ENCODE data around the gene ANTXR2. TPM values are rescaled to one million over a fixed set of nuclear protein-coding genes. Genes with fewer than 3 reads are reported as not detected.

The ANTXR2 gene
- total and polyA plus RNA-seq, 2 donors (not counting 3 experiments of a cell fraction or from before 2014, with no cell fraction given): 6.6 to 64.6 TPM

DNA sequence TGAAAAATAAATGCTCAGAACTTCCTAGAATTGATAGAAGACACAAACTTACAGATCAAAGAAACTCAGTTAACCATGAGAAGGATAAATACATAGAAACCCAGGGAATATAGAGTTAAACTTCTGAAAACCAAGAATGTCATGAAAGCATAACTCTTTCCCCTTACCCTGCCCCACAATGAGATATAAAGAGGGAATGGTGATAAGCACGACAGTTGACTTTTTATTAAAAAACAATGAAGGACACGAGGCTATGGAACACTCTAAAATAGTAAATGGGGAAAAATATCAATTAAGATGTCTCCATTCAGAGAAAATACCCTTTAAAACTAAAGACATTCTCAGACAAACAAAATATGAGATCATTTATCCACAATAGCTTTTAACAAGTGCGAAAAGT is 154.7 kb downstream of the ANTXR2 start:
- Histone ChIP-seq H3K4me2 (ENCODE audit: insufficient read depth, low read length) (no peak overlapping the region), H3K4me3 (replicated peaks in 1 of 3; ENCODE audit: insufficient read depth in 1 of 3, low read depth in 1 of 3, low read length in 3 of 3) (no peak overlapping the region), H3K9ac (replicated peaks; ENCODE audit: extremely low read depth, insufficient read depth, low read length) (no peak overlapping the region), H3K9me1 (replicated peaks; ENCODE audit: control insufficient read depth, extremely low read depth, insufficient read depth, low read length) (no peaks in the 10 kb centered on the region), H3K9me3 (replicated peaks; ENCODE audit: control insufficient read depth, insufficient read depth, low read length) (no peaks in the 10 kb centered on the region), H2AFZ (ENCODE audit: low read depth, low read length) (no peak overlapping the region), H3K79me2 (ENCODE audit: control insufficient read depth, insufficient read depth, low read length) (no peaks in the 10 kb centered on the region), H4K20me1 (replicated peaks; ENCODE audit: control insufficient read depth, extremely low read depth, insufficient read depth, low read length) (no peaks in the 10 kb centered on the region), H3K36me3 (ENCODE audit: control insufficient read depth in 2 of 2, extremely low read depth in 1 of 2, insufficient read depth in 2 of 2, low read length in 2 of 2) (no peaks in the 10 kb centered on the region), H3K27ac (ENCODE audit: insufficient read depth, low read depth, low read length) (no peak overlapping the region), H3K4me1 (ENCODE audit: control insufficient read depth, extremely low read depth, insufficient read depth, low read length) (no peaks in the 10 kb centered on the region), H3K27me3 (ENCODE audit: control insufficient read depth in 2 of 2, insufficient read depth in 2 of 2, low read length in 2 of 2) (no peaks in the 10 kb centered on the region)
- TF ChIP-seq, protein P1, sequence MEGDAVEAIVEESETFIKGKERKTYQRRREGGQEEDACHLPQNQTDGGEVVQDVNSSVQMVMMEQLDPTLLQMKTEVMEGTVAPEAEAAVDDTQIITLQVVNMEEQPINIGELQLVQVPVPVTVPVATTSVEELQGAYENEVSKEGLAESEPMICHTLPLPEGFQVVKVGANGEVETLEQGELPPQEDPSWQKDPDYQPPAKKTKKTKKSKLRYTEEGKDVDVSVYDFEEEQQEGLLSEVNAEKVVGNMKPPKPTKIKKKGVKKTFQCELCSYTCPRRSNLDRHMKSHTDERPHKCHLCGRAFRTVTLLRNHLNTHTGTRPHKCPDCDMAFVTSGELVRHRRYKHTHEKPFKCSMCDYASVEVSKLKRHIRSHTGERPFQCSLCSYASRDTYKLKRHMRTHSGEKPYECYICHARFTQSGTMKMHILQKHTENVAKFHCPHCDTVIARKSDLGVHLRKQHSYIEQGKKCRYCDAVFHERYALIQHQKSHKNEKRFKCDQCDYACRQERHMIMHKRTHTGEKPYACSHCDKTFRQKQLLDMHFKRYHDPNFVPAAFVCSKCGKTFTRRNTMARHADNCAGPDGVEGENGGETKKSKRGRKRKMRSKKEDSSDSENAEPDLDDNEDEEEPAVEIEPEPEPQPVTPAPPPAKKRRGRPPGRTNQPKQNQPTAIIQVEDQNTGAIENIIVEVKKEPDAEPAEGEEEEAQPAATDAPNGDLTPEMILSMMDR (IDR thresholded peaks at IDR 0.05; ENCODE audit: extremely low read depth in 1 of 2, insufficient read depth in 1 of 2, low read depth in 1 of 2, low read length in 2 of 2): no peak
- TF ChIP-seq POLR2AphosphoS5 (IDR thresholded peaks at IDR 0.05; ENCODE audit: insufficient read depth, low read depth, low read length) (no peak), GATA2 (IDR thresholded peaks at IDR 0.05; ENCODE audit: insufficient read depth, insufficient read length, low read depth, low read length) (no peak), MYC (IDR thresholded peaks at IDR 0.05; ENCODE audit: low read depth, low read length) (no peak), POLR2A (IDR thresholded peaks at IDR 0.05; ENCODE audit: low read depth, low read length) (no peak), EZH2 (IDR thresholded peaks at IDR 0.05; ENCODE audit: borderline replicate concordance, low read depth, low read length, severe bottlenecking) (no peak), FOS (IDR thresholded peaks at IDR 0.05; ENCODE audit: borderline replicate concordance, insufficient read depth, low read length) (no peak), JUN (IDR thresholded peaks at IDR 0.05; ENCODE audit: borderline replicate concordance, insufficient read depth, insufficient read length, low read depth) (no peak)
- TF ChIP-seq, protein P2, sequence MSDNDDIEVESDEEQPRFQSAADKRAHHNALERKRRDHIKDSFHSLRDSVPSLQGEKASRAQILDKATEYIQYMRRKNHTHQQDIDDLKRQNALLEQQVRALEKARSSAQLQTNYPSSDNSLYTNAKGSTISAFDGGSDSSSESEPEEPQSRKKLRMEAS (IDR thresholded peaks at IDR 0.05; ENCODE audit: insufficient read depth, insufficient read length): no peak
- dilution Hi-C loops (cut with MboI; ENCODE audit: extremely low pct_ligation_motif_present, low sequenced_read_pairs) (no loop called here), intact Hi-C loops (cut with micrococcal nuclease) (loop anchor here (5.0 kb wide), 3 partner anchors 209 to 966 kb away; no protein-coding TSS in a partner anchor)
- FAIRE-seq (no peak), DNase-seq (ENCODE audit: low read depth, low spot score) (no peak)
- ChIA-PET POLR2A (no interaction called here), CTCF (interaction anchor here (0.9 to 1.8 kb wide), 14 partner anchors 10 to 298 kb away, joined by 3 to 12 read pairs (median 5); no protein-coding TSS in a partner anchor)
- BruUV-seq (replicated peaks): no TSS peak

Measured in endothelial cell of umbilical vein (primary cell).